K562 (cell line): Measurements from ENCODE around the gene HRAS. TPM values are rescaled to one million over a fixed set of nuclear protein-coding genes. Genes with fewer than 3 reads are reported as not detected.
A peak's percentile ranks its signal among the peaks of the same experiment; 100 is the strongest.

Experiments used
- ATAC-seq: fragments of 200-7000 bp; cut with Tn5 transposase; 3 replicates; pipeline ENCODE4 v1.9.1; 2020; ENCODE audit warnings: moderate library complexity
- BruUV-seq: library from RNA; stranded (reverse); fragments of 400-500 nt; replicated peaks from 2 replicates; lab custom pipeline; 2021; lab: Mats Ljungman, UMichigan
- CTCF ChIA-PET: fragments of 300-600 bp; formaldehyde crosslinking; extraction: SDS; loops from one replicate; lab custom pipeline; 2021; ENCODE audit warnings: low intra/inter-chr PET ratio; lab: Yijun Ruan, JAX
- POLR2A ChIA-PET: fragments of 300-600, 350-650 bp; sonication (Branson Sonifier 250); formaldehyde crosslinking; extraction: SDS; loops from one replicate; lab custom pipeline; 2021; ENCODE audit warnings: antibody characterized with exemption, inconsistent platforms; lab: Yijun Ruan, JAX
- DNase-seq, 4 experiments: peaks; one replicate each; pipeline versions ENCODE4 v3.0.0 to v3.0.0-alpha.2; 2011 to 2018; ENCODE audit warnings: low spot score in 3 of 4, mixed read lengths in 3 of 4; ENCODE audit errors: extremely low read depth in 1 of 4
- FAIRE-seq: peaks from 2 replicates; lab custom pipeline; 2011; peaks lifted over from hg19 to GRCh38; lab: Jason Lieb, UNC
- H2AFZ ChIP-seq: 2 replicates; pipeline ENCODE4 v1.6.0; 2011; ENCODE audit warnings: low read depth, low read length, control low read depth, inconsistent platforms
- H3K27ac ChIP-seq: fragments of 200-600 bp; 3 replicates; pipeline ENCODE4 v1.8.0; 2011; ENCODE audit warnings: low read depth, mild to moderate bottlenecking, control low read depth, inconsistent platforms, low read length, moderate library complexity, mixed read lengths; ENCODE audit errors: extremely low read depth
- H3K27me3 ChIP-seq, 2 experiments: fragments of 300-600 bp in 1 of 2; 2 replicates in 1 of 2; 3 replicates in 1 of 2; pipeline versions ENCODE4 v1.6.0 to v1.8.0; 2011; ENCODE audit warnings: inconsistent platforms in 2 of 2, low read length in 2 of 2, mild to moderate bottlenecking in 1 of 2, mixed read lengths in 1 of 2, moderate library complexity in 1 of 2; ENCODE audit not compliant: control insufficient read depth in 2 of 2, insufficient read depth in 2 of 2
- H3K36me3 ChIP-seq: fragments of 300-600 bp; 3 replicates; pipeline ENCODE4 v1.8.0; 2011; ENCODE audit warnings: mild to moderate bottlenecking, low read length, inconsistent platforms; ENCODE audit not compliant: control insufficient read depth, insufficient read depth
- H3K4me1 ChIP-seq, 2 experiments: fragments of 200-600 bp in 1 of 2; replicated peaks in 1 of 2; 2 replicates in 1 of 2; 3 replicates in 1 of 2; pipeline versions ENCODE4 v1.5.1 to v1.8.0; 2011; ENCODE audit warnings: inconsistent platforms in 2 of 2, low read length in 2 of 2, mild to moderate bottlenecking in 1 of 2, mixed read lengths in 1 of 2, moderate library complexity in 1 of 2; ENCODE audit not compliant: control insufficient read depth in 2 of 2, insufficient read depth in 2 of 2
- H3K4me2 ChIP-seq: 2 replicates; pipeline ENCODE4 v1.6.1; 2011; ENCODE audit warnings: low read length, control low read depth, inconsistent platforms, mixed read lengths; ENCODE audit not compliant: insufficient read depth
- H3K4me3 ChIP-seq: fragments of 200-600 bp; sonication (generic), shearing (Covaris generic); 2 replicates; pipeline ENCODE4 v1.5.1; 2016; ENCODE audit warnings: control low read depth, inconsistent platforms
- H3K79me2 ChIP-seq: fragments of 200-600 bp; 3 replicates; pipeline ENCODE4 v1.8.0; 2011; ENCODE audit warnings: low read length, inconsistent platforms; ENCODE audit not compliant: control insufficient read depth, insufficient read depth
- H3K9ac ChIP-seq, 2 experiments: 2 replicates each; pipeline versions ENCODE4 v1.6.0 to v1.6.1; 2011; ENCODE audit warnings: low read depth in 2 of 2, low read length in 2 of 2, control low read depth in 1 of 2, inconsistent platforms in 1 of 2, mild to moderate bottlenecking in 1 of 2, mixed read lengths in 1 of 2; ENCODE audit not compliant: insufficient read depth in 1 of 2
- H3K9me1 ChIP-seq: one replicate; pipeline ENCODE4 v1.6.0; 2011; ENCODE audit warnings: inconsistent platforms, mild to moderate bottlenecking, low read length, moderate library complexity; ENCODE audit not compliant: control insufficient read depth, insufficient read depth
- H3K9me3 ChIP-seq: replicated peaks from 2 replicates; pipeline ENCODE4 v1.5.1; 2011; ENCODE audit warnings: low read depth, low read length, inconsistent platforms; ENCODE audit not compliant: control insufficient read depth, insufficient read depth
- H4K20me1 ChIP-seq: replicated peaks from 2 replicates; pipeline ENCODE4 v1.6.1; 2011; ENCODE audit warnings: low read length, inconsistent platforms, mixed read lengths; ENCODE audit not compliant: control insufficient read depth, insufficient read depth
- HLTF ChIP-seq: fragments of 450-650 bp; IDR thresholded peaks from 2 replicates; pipeline ENCODE4 v1.6.1; 2016
- JUN ChIP-seq, 2 experiments: sonication (generic) in 1 of 2; formaldehyde crosslinking in 1 of 2; IDR thresholded peaks; 2 replicates each; pipeline versions ENCODE4 v1.6.1 to v1.8.0; 2012 to 2022; ENCODE audit warnings: borderline replicate concordance in 2 of 2, mild to moderate bottlenecking in 2 of 2, improper control_type of control experiment in 1 of 2, low read depth in 1 of 2, low read length in 1 of 2, missing genetic modification reagents in 1 of 2
- PHTF2 ChIP-seq: fragments of 250-450 bp; sonication (Bioruptor Pico); IDR thresholded peaks from 2 replicates; pipeline ENCODE4 v1.5.0; 2021; ENCODE audit warnings: mild to moderate bottlenecking
- ZNF174 ChIP-seq: fragments of 250-450 bp; sonication (Bioruptor Pico); IDR thresholded peaks from 2 replicates; pipeline ENCODE4 v1.4.0; 2020; ENCODE audit warnings: mild to moderate bottlenecking
- ZNF507 ChIP-seq: conservative IDR thresholded peaks from 2 replicates; pipeline ENCODE4 v1.6.1; 2017; ENCODE audit warnings: missing genetic modification characterization, missing compliant biosample characterization
- ZNF584 ChIP-seq: fragments of 200-800 bp; sonication (Bioruptor generic); IDR thresholded peaks from 2 replicates; pipeline ENCODE4 v1.6.1; 2016; ENCODE audit warnings: low read depth, mild to moderate bottlenecking, missing genetic modification characterization, missing compliant biosample characterization
- ZNF77 ChIP-seq: fragments of 250-450 bp; sonication (Bioruptor Pico); IDR thresholded peaks from 2 replicates; pipeline ENCODE4 v1.5.0; 2020
- WGBS: fragments of 100-300 bp; shearing (Covaris generic); methylation state at CpG from one replicate; pipeline ENCODE4 v1.1.6; 2016; ENCODE audit warnings: low coverage, mixed read lengths; ENCODE audit not compliant: insufficient coverage; ENCODE audit errors: missing lambda C conversion rate; 5-methylcytosine and 5-hydroxymethylcytosine counted together
- in situ Hi-C: fragments of 300-500 bp; cut with MboI; formaldehyde crosslinking; loops from 4 replicates; pipeline ENCODE4 v1.15.0; 2018; ENCODE audit warnings: inconsistent platforms, mixed read lengths
- intact Hi-C: fragments of 100-400 bp; cut with micrococcal nuclease; formaldehyde crosslinking; loops from 2 replicates; pipeline ENCODE4 v1.14.2; 2022
- polyA plus RNA-seq, 8 experiments: library from polyadenylated mRNA; depleted of rRNA in 4 of 8; stranded (reverse) in 5 of 8; unstranded in 3 of 8; fragments of >200 nt; fragmentation: Nextera tagmentation in 2 of 8; fragmentation: Illumina TruSeq in 1 of 8; extraction: Ambion mirVana in 2 of 8; extraction: Trizol in 1 of 8; gene quantifications; 2 replicates each; pipeline versions ENCODE4 v1.2.1 to v1.2.3, GENCODE V29; 2011 to 2014; ENCODE audit warnings: inconsistent platforms in 1 of 8, missing spikeins in 1 of 8
- total RNA-seq, 7 experiments: library from RNA; depleted of rRNA in 6 of 7; stranded (reverse); fragments of >200 nt in 6 of 7; fragmentation: Illumina TruSeq in 2 of 7; extraction: Trizol in 2 of 7; gene quantifications; 2 replicates each; pipeline versions ENCODE4 v1.2.1 to v1.2.3, GENCODE V29; 2011 to 2021; ENCODE audit warnings: low replicate concordance in 1 of 7
- TF ChIP-seq, protein P1 (sequence below): fragments of 250-450 bp; sonication (Bioruptor Pico); IDR thresholded peaks from 2 replicates; pipeline ENCODE4 v1.4.0; 2020; ENCODE audit warnings: mild to moderate bottlenecking, moderate library complexity
- TF ChIP-seq, protein P2 (sequence below): fragments of 200-800 bp; sonication (Bioruptor generic); IDR thresholded peaks from 2 replicates; pipeline ENCODE4 v1.6.1; 2016; ENCODE audit warnings: missing genetic modification characterization, missing compliant biosample characterization
- TF ChIP-seq, protein P3 (sequence below): fragments of 450-650 bp; formaldehyde crosslinking; IDR thresholded peaks from 2 replicates; pipeline ENCODE4 v1.4.0; 2022; ENCODE audit warnings: missing genetic modification characterization

HRAS gene
- total and polyA plus RNA-seq, 9 of the 15 experiments (the other 6 are each of a cell fraction or from before 2014, with no cell fraction given): 2.8 to 73.5 (median 29.6) TPM

DNA sequence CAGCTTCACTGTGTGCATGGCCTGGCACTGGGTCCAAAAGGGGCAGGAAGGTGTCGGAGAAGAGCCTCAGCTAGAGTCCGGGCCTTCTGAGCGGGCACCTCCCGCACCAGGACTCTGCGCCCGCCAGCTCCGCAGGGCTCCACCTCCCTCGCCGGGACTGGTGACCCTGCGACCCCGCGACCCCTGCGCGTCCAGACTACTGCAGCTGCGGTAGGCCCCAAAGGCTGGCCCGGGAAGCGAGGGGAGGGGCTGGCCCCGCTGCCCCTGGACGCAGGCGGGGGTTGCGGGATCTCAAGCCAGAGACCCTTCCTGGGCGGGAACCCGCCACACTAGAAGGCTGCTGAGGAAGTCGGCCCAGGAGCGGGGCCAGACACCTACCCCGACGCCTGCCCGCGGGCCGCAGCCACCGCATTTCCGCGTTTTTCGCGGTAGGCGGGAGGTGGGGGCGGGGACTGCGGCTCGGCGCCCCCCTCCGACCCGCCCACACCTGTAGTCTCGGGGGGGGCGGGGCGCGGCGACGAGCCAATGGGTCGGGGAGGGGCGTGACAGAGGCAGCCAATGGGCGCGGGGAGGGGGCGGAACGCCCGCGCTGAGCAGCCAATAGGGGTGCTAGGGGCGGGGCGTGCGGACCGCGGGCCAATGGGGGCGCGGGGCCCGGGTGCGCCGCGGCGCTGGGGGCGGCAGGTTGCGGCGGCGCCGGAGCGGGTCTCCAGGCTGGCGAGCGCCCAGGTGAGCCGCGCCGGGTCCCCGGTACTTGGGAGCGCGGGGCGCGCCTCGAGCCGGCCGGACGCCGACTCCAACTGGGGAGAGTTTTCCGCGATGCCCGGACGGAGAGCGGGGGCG, 25.1 kb upstream of the HRAS start, which contains the start of the genes LMNTD2 and RASSF7:
TSS of gene LMNTD2 (minus strand) at position 434 of the 843 bp plus-strand sequence. CDS start at position 412, 22 bp downstream.
TSS of gene RASSF7 (plus strand) at position 666 of the 843 bp plus-strand sequence. CDS start 799 bp downstream, outside the sequence.
- ATAC-seq (peak; percentile 93), FAIRE-seq (no peak), DNase-seq (peak; percentile 93 to 100 (median 98))
- ChIA-PET CTCF (no interaction called here), POLR2A (interaction anchor here (0.5 to 1.3 kb wide), 10 partner anchors 10 to 314 kb away, joined by 3 to 5 read pairs (median 3); partner anchors contain the start of gene PNPLA2)
- peak within 1 kb of the TSS; percentile 81 to 96 for H3K9ac ChIP-seq
- H2AFZ ChIP-seq: peak within 1 kb of the TSS; percentile 84
- peaks cover 24% of the 10 kb centered on the region for H3K79me2 ChIP-seq
- WGBS: 2% methylated on average over 41 of the region's 95 CpGs
- no peaks in the 10 kb centered on the region for H3K27me3 ChIP-seq
- H3K4me1 ChIP-seq: peaks cover 19 to 83% of the 10 kb centered on the region in 2 experiments
- peaks cover 2% of the 10 kb centered on the region for H3K9me1 ChIP-seq
- intact Hi-C loops: loop anchor here (10.0 kb wide), 1 partner anchor 234 kb away; the partner anchor contains the start of genes CEND1 and SLC25A22
- peak within 1 kb of the TSS; percentile 88 for H3K4me2 ChIP-seq
- peak within 1 kb of the TSS; percentile 89 for H3K27ac ChIP-seq
- no peaks in the 10 kb centered on the region for H3K9me3 ChIP-seq
- in situ Hi-C loops: no loop called here
- TSS peak; percentile 92 for BruUV-seq
- 0 out of 2 replicates have a peak, but pooled peaks cover 5% of the 10 kb centered on the region for H4K20me1 ChIP-seq
- peak within 1 kb of the TSS; percentile 95 for H3K4me3 ChIP-seq
- peaks cover 23% of the 10 kb centered on the region; the same call in 1 of the 3 replicates for H3K36me3 ChIP-seq
- TF ChIP-seq, protein P1, sequence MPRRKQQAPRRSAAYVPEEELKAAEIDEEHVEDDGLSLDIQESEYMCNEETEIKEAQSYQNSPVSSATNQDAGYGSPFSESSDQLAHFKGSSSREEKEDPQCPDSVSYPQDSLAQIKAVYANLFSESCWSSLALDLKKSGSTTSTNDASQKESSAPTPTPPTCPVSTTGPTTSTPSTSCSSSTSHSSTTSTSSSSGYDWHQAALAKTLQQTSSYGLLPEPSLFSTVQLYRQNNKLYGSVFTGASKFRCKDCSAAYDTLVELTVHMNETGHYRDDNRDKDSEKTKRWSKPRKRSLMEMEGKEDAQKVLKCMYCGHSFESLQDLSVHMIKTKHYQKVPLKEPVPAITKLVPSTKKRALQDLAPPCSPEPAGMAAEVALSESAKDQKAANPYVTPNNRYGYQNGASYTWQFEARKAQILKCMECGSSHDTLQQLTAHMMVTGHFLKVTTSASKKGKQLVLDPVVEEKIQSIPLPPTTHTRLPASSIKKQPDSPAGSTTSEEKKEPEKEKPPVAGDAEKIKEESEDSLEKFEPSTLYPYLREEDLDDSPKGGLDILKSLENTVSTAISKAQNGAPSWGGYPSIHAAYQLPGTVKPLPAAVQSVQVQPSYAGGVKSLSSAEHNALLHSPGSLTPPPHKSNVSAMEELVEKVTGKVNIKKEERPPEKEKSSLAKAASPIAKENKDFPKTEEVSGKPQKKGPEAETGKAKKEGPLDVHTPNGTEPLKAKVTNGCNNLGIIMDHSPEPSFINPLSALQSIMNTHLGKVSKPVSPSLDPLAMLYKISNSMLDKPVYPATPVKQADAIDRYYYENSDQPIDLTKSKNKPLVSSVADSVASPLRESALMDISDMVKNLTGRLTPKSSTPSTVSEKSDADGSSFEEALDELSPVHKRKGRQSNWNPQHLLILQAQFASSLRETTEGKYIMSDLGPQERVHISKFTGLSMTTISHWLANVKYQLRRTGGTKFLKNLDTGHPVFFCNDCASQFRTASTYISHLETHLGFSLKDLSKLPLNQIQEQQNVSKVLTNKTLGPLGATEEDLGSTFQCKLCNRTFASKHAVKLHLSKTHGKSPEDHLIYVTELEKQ: no peak
- TF ChIP-seq HLTF (no peak), JUN (IDR thresholded peaks at IDR 0.05; ENCODE audit: borderline replicate concordance, low read depth, low read length) (no peak), JUN (CRISPR knock-in tag; IDR thresholded peaks at IDR 0.05; ENCODE audit: borderline replicate concordance) (no peak), ZNF584 (CRISPR knock-in tag) (no peak), PHTF2 (CRISPR knock-in tag) (no peak), ZNF174 (no peak), ZNF507 (tag) (no peak), ZNF77 (CRISPR knock-in tag) (no peak)
- TF ChIP-seq, protein P2, sequence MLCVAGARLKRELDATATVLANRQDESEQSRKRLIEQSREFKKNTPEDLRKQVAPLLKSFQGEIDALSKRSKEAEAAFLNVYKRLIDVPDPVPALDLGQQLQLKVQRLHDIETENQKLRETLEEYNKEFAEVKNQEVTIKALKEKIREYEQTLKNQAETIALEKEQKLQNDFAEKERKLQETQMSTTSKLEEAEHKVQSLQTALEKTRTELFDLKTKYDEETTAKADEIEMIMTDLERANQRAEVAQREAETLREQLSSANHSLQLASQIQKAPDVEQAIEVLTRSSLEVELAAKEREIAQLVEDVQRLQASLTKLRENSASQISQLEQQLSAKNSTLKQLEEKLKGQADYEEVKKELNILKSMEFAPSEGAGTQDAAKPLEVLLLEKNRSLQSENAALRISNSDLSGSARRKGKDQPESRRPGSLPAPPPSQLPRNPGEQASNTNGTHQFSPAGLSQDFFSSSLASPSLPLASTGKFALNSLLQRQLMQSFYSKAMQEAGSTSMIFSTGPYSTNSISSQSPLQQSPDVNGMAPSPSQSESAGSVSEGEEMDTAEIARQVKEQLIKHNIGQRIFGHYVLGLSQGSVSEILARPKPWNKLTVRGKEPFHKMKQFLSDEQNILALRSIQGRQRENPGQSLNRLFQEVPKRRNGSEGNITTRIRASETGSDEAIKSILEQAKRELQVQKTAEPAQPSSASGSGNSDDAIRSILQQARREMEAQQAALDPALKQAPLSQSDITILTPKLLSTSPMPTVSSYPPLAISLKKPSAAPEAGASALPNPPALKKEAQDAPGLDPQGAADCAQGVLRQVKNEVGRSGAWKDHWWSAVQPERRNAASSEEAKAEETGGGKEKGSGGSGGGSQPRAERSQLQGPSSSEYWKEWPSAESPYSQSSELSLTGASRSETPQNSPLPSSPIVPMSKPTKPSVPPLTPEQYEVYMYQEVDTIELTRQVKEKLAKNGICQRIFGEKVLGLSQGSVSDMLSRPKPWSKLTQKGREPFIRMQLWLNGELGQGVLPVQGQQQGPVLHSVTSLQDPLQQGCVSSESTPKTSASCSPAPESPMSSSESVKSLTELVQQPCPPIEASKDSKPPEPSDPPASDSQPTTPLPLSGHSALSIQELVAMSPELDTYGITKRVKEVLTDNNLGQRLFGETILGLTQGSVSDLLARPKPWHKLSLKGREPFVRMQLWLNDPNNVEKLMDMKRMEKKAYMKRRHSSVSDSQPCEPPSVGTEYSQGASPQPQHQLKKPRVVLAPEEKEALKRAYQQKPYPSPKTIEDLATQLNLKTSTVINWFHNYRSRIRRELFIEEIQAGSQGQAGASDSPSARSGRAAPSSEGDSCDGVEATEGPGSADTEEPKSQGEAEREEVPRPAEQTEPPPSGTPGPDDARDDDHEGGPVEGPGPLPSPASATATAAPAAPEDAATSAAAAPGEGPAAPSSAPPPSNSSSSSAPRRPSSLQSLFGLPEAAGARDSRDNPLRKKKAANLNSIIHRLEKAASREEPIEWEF (CRISPR knock-in tag): no peak
- TF ChIP-seq, protein P3, sequence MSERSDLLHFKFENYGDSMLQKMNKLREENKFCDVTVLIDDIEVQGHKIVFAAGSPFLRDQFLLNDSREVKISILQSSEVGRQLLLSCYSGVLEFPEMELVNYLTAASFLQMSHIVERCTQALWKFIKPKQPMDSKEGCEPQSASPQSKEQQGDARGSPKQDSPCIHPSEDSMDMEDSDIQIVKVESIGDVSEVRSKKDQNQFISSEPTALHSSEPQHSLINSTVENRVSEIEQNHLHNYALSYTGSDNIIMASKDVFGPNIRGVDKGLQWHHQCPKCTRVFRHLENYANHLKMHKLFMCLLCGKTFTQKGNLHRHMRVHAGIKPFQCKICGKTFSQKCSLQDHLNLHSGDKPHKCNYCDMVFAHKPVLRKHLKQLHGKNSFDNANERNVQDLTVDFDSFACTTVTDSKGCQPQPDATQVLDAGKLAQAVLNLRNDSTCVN: 0 out of 2 replicates have a peak, but pooled peaks have one; percentile 33
